ENCODE results near the gene OSBPL9.

The OSBPL9 gene

DNA sequence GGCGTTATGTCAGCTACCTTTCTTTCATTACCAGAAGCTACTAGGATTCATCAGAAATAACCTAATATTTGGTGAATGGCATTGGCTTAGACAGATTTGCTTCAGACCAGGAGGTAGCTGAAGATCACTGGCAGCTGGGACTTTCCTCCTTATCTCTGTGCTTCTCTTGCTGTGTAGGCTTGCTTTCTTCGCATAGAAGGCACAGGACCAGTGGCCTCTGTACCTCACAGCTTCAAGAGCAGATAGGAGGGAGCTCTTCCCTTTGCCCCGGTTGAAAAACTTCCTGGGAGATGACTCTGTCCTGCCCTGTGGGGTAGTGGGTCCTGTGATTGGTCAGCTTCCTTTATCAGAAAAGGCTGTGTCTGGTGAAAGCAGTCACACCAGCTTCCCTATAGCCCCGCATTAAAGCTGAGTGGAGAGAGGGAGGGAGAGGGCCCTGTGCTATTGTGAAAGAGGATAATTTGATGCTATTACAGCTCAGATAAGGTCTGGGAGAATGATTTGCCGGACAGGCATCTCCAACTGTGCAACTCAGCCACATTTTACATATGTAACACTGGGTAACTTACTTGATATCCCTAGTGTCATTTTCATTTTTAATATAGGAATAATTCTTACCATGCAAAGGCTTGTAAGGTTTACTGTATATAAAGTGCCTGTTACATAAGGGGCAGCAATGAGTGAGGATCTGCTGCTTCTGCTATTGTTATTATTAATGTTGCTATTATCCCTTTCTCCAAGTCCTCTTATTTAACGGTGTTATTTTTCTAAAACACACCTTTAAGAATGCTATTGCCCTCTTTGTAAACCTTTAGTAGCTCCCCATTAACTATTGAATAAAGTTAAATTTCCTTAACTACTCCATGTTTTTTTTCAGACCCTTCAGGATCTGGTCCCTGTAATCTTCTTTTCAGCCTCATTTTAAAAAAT is 31.6 kb downstream of the OSBPL9 start:
- TF ChIP-seq SP1 (IDR thresholded peaks at IDR 0.05) (no peak), SUZ12 (IDR thresholded peaks at IDR 0.05) (no peak), NFRKB (IDR thresholded peaks at IDR 0.05) (no peak), BHLHE40 (IDR thresholded peaks at IDR 0.05; ENCODE audit: borderline replicate concordance) (no peak), FOXA1 (IDR thresholded peaks at IDR 0.05) (no peak), ARNT (IDR thresholded peaks at IDR 0.05) (no peak), CTBP1 (IDR thresholded peaks at IDR 0.05; ENCODE audit: borderline replicate concordance) (no peak), ZNF384 (IDR thresholded peaks at IDR 0.05) (no peak), TARDBP (IDR thresholded peaks at IDR 0.05) (no peak), FOXM1 (IDR thresholded peaks at IDR 0.05; ENCODE audit: borderline replicate concordance) (no peak), L3MBTL2 (conservative IDR thresholded peaks at IDR 0.05) (no peak), LEF1 (IDR thresholded peaks at IDR 0.05; ENCODE audit: borderline replicate concordance) (no peak), ELF4 (IDR thresholded peaks at IDR 0.05) (no peak), FOXK2 (IDR thresholded peaks at IDR 0.05) (no peak), PKNOX1 (IDR thresholded peaks at IDR 0.05) (no peak), HDGF (IDR thresholded peaks at IDR 0.05; ENCODE audit: borderline replicate concordance) (no peak)
- DNase-seq (ENCODE audit: extremely low spot score) = peak; percentile 52
- ChIA-PET POLR2A (interaction anchor here (0.7 to 1.3 kb wide), 3 partner anchors 11 to 31 kb away, joined by 3 read pairs; no protein-coding TSS in a partner anchor), CTCF (interaction anchor here (0.5 to 1.1 kb wide), 4 partner anchors 8 to 314 kb away, joined by 3 to 5 read pairs (median 3); no protein-coding TSS in a partner anchor)

GRCh38 chr1:51649593-51650091 is 32.8 kb downstream of the OSBPL9 start:
- DNase-seq (ENCODE audit: extremely low spot score) = no peak
- ChIA-PET CTCF (no interaction called here), POLR2A (no interaction called here)
- TF ChIP-seq FOXA1 (IDR thresholded peaks at IDR 0.05) = no peak
- TF ChIP-seq ZNF384 (IDR thresholded peaks at IDR 0.05) = peak; percentile 75
- no peak for TF ChIP-seq L3MBTL2 (conservative IDR thresholded peaks at IDR 0.05)

GRCh38 chr1:51650198-51650597 is 33.3 kb downstream of the OSBPL9 start:
- no peak for TF ChIP-seq NFRKB (IDR thresholded peaks at IDR 0.05)
- TF ChIP-seq TARDBP (IDR thresholded peaks at IDR 0.05) = no peak
- TF ChIP-seq SUZ12 (IDR thresholded peaks at IDR 0.05) = no peak
- no peak for TF ChIP-seq ARNT (IDR thresholded peaks at IDR 0.05)
- no peak for TF ChIP-seq BHLHE40 (IDR thresholded peaks at IDR 0.05; ENCODE audit: borderline replicate concordance)
- TF ChIP-seq ELF4 (IDR thresholded peaks at IDR 0.05) = no peak
- no peak for TF ChIP-seq L3MBTL2 (conservative IDR thresholded peaks at IDR 0.05)
- TF ChIP-seq FOXM1 (IDR thresholded peaks at IDR 0.05; ENCODE audit: borderline replicate concordance) = no peak
- POLR2A ChIA-PET = no interaction called here
- CTCF ChIA-PET = no interaction called here
- DNase-seq (ENCODE audit: extremely low spot score) = no peak

- ChIA-PET CTCF (no interaction called here), POLR2A (no interaction called here)
- TF ChIP-seq SP1 (IDR thresholded peaks at IDR 0.05) (no peak), FOXM1 (IDR thresholded peaks at IDR 0.05; ENCODE audit: borderline replicate concordance) (no peak), PKNOX1 (IDR thresholded peaks at IDR 0.05) (no peak), ZNF384 (IDR thresholded peaks at IDR 0.05) (no peak), SUZ12 (IDR thresholded peaks at IDR 0.05) (no peak), TARDBP (IDR thresholded peaks at IDR 0.05) (no peak), FOXK2 (IDR thresholded peaks at IDR 0.05) (no peak), BHLHE40 (IDR thresholded peaks at IDR 0.05; ENCODE audit: borderline replicate concordance) (no peak), NFRKB (IDR thresholded peaks at IDR 0.05) (no peak)
- no peak for DNase-seq (ENCODE audit: extremely low spot score)
Observed at GRCh38 chr1:51651552-51651942, 34.7 kb downstream of the OSBPL9 start.

- no peak for TF ChIP-seq CTBP1 (IDR thresholded peaks at IDR 0.05; ENCODE audit: borderline replicate concordance)
- no peak for TF ChIP-seq ZNF384 (IDR thresholded peaks at IDR 0.05)
- TF ChIP-seq FOXK2 (IDR thresholded peaks at IDR 0.05) = no peak
- no peak for TF ChIP-seq ELF4 (IDR thresholded peaks at IDR 0.05)
- TF ChIP-seq PKNOX1 (IDR thresholded peaks at IDR 0.05) = no peak
- no peak for TF ChIP-seq ARNT (IDR thresholded peaks at IDR 0.05)
- no peak for TF ChIP-seq HDGF (IDR thresholded peaks at IDR 0.05; ENCODE audit: borderline replicate concordance)
- no peak for TF ChIP-seq SP1 (IDR thresholded peaks at IDR 0.05)
- no peak for TF ChIP-seq FOXM1 (IDR thresholded peaks at IDR 0.05; ENCODE audit: borderline replicate concordance)
- TF ChIP-seq TARDBP (IDR thresholded peaks at IDR 0.05) = no peak
- no peak for DNase-seq (ENCODE audit: extremely low spot score)
- POLR2A ChIA-PET = no interaction called here
- CTCF ChIA-PET = no interaction called here
Observed at GRCh38 chr1:51652599-51652998, 35.7 kb downstream of the OSBPL9 start.

- POLR2A ChIA-PET = no interaction called here
- CTCF ChIA-PET = no interaction called here
- no peak for DNase-seq (ENCODE audit: extremely low spot score)
- TF ChIP-seq PKNOX1 (IDR thresholded peaks at IDR 0.05) (no peak), FOXK2 (IDR thresholded peaks at IDR 0.05) (no peak), CTBP1 (IDR thresholded peaks at IDR 0.05; ENCODE audit: borderline replicate concordance) (no peak), SUZ12 (IDR thresholded peaks at IDR 0.05) (no peak), L3MBTL2 (conservative IDR thresholded peaks at IDR 0.05) (no peak), NFRKB (IDR thresholded peaks at IDR 0.05) (no peak), FOXA1 (IDR thresholded peaks at IDR 0.05) (no peak), ELF4 (IDR thresholded peaks at IDR 0.05) (no peak), HDGF (IDR thresholded peaks at IDR 0.05; ENCODE audit: borderline replicate concordance) (no peak), ARNT (IDR thresholded peaks at IDR 0.05) (no peak), ZNF384 (IDR thresholded peaks at IDR 0.05) (no peak), LEF1 (IDR thresholded peaks at IDR 0.05; ENCODE audit: borderline replicate concordance) (no peak), FOXM1 (IDR thresholded peaks at IDR 0.05; ENCODE audit: borderline replicate concordance) (no peak), SP1 (IDR thresholded peaks at IDR 0.05) (no peak), BHLHE40 (IDR thresholded peaks at IDR 0.05; ENCODE audit: borderline replicate concordance) (no peak), TARDBP (IDR thresholded peaks at IDR 0.05) (no peak)
Observed at GRCh38 chr1:51653127-51653526, 36.2 kb downstream of the OSBPL9 start.
